GM23248 (cell line): ENCODE measurements around the gene SNRNP40.

Experiments
- EZH2 ChIP-seq: fragments of 200-600 bp; sonication (generic); IDR thresholded peaks from 2 replicates; pipeline ENCODE4 v1.6.1; 2018; ENCODE audit warnings: antibody characterized with exemption, mild to moderate bottlenecking; ENCODE audit not compliant: insufficient read depth, poor library complexity, severe bottlenecking
- EZH2phosphoT487 ChIP-seq: fragments of 200-600 bp; sonication (generic); IDR thresholded peaks from 2 replicates; pipeline ENCODE4 v1.6.1; 2018; ENCODE audit warnings: antibody characterized with exemption, moderate library complexity, mild to moderate bottlenecking, low read depth; ENCODE audit not compliant: insufficient read depth

DNA sequence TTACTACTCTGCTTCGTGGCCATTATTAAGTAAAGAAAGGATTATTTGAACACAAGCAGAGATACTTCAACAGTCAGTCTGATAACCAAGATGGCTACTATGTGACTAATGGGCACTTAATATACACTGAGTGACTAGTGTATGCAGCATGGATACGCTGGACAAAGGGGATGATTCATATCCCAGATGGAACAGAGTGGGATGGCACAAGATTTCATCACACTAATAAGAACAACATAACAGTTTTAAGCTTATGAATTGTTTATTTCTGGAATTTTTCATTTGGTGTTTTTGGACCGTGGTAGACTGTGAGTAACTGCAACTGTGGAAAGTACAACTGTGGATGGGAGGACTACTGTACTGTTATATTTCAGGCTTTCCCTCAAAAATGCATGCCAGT lies 9.7 kb upstream of the SNRNP40 start:
- TF ChIP-seq EZH2phosphoT487 (no peak), EZH2 (no peak)
